ENCODE results near the gene ADGRG6.

- no peak for TF ChIP-seq POLR2A (IDR thresholded peaks at IDR 0.05; ENCODE audit: low read length)
- no peak for TF ChIP-seq GATA1 (IDR thresholded peaks at IDR 0.05; ENCODE audit: low read depth, low read length)
Observed at GRCh38 chr6:142292166-142292924, 9.5 kb upstream of the ADGRG6 start.
